SU-DHL-6 (cell line): Measurements from ENCODE around the gene LRATD1.

Source experiments
- EZH2phosphoT487 ChIP-seq: fragments of 200-600 bp; sonication (generic), shearing (Covaris generic); conservative IDR thresholded peaks from 2 replicates; pipeline ENCODE4 v1.6.1; 2018; ENCODE audit warnings: mild to moderate bottlenecking, antibody characterized with exemption, low read length, moderate library complexity, mixed read lengths
- TF ChIP-seq, protein P1 (sequence below): fragments of 200-600 bp; sonication (generic); IDR thresholded peaks from one replicate; pipeline ENCODE4 v1.5.1; 2017; ENCODE audit warnings: antibody characterized with exemption, mild to moderate bottlenecking, low read length, moderate library complexity; ENCODE audit not compliant: insufficient read depth, poor library complexity, severe bottlenecking

DNA sequence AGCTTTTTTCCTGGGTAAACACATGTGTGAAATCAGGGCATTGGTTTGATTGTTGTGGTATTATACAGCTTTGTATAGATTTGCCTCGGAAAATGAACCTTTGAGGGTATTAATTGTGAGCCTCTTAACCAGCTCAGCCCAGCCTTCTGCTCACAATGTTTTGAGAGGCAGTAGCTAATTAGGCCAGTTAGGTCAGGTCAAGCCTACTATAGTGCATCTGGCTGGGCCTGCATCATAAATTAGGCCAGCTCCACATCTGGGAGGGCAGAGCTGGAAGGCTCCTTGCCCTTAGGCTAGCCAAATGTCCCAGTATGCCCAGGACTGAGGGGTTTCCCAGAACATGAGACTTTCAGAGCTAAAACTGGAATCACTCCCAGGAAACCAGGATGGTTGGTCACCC is 43.0 kb downstream of the LRATD1 start:
- TF ChIP-seq, protein P1, sequence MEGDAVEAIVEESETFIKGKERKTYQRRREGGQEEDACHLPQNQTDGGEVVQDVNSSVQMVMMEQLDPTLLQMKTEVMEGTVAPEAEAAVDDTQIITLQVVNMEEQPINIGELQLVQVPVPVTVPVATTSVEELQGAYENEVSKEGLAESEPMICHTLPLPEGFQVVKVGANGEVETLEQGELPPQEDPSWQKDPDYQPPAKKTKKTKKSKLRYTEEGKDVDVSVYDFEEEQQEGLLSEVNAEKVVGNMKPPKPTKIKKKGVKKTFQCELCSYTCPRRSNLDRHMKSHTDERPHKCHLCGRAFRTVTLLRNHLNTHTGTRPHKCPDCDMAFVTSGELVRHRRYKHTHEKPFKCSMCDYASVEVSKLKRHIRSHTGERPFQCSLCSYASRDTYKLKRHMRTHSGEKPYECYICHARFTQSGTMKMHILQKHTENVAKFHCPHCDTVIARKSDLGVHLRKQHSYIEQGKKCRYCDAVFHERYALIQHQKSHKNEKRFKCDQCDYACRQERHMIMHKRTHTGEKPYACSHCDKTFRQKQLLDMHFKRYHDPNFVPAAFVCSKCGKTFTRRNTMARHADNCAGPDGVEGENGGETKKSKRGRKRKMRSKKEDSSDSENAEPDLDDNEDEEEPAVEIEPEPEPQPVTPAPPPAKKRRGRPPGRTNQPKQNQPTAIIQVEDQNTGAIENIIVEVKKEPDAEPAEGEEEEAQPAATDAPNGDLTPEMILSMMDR = no peak
- TF ChIP-seq EZH2phosphoT487 = no peak
